Frontal cortex (tissue), 4 donors: Measurements from ENCODE around the gene ULK4. TPM values are rescaled to one million over a fixed set of nuclear protein-coding genes. Genes with fewer than 3 reads are reported as not detected.

Experiments
- DNase-seq, 2 donors: peaks; one replicate each; pipeline ENCODE4 v3.0.0; 2012; ENCODE audit warnings: low spot score in 2 of 2
- FAIRE-seq: peaks from 2 replicates; lab custom pipeline; 2012; peaks lifted over from hg19 to GRCh38; lab: Jason Lieb, UNC
- small RNA-seq: library from RNA; depleted of rRNA; stranded (forward); fragments of <200 nt; gene quantifications from one replicate; pipeline ENCODE3, GENCODE V24; 2014
- total RNA-seq: library from RNA; depleted of rRNA; stranded (reverse); fragments of >200 nt; gene quantifications from one replicate; pipeline ENCODE4 v1.2.3, GENCODE V29; 2014
- donor health status: control.
- donor health status: control.
- donor health status: control.

The ULK4 gene
- total RNA-seq, 1 donor from 2014 or later = 17.5 TPM

DNA sequence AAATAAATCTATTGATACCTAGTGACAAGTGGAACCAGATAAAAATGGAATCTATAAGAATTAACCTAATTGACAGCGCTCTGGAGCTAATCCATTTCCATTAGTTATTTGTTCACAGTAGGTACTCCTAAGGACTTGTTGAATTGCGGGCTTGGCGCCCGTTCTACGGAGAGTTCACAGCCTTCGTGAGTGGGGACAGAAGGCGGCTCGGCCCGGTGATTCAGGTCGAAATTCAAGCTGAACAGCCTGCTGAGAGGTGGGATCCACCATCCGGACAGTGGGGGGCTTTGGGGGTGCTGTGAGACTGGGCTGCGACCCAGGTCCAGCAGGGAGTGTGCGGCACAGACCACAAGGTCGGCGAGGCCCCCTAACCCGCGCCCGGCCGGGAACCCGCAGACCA is 763.4 kb downstream of the ULK4 start:
- peak in 1 of 2 donors; percentile 19 for DNase-seq
- FAIRE-seq = no peak

- no peak for FAIRE-seq
Observed at GRCh38 chr3:41198046-41198445, 763.9 kb downstream of the ULK4 start.

More at GRCh38 chr3:41198046-41198445, 763.9 kb downstream of the ULK4 start:
- DNase-seq = no peak

Small RNA genes lying within 50 kb of the gene (small RNA-seq; reads per million reads assigned to genes)
- not detected for gene ATP6V0E1P2
- not detected for gene RF00019
- not detected for gene RF00096
- not detected for gene RF00602

Other genes starting within 250 kb of the ULK4 start
- 28.1 TPM for gene TRAK1, start 129.3 kb upstream of the ULK4 start, total RNA-seq